Transverse colon (tissue), 4 donors: Measurements from ENCODE around the gene TENM4. TPM values are rescaled to one million over a fixed set of nuclear protein-coding genes. Genes with fewer than 3 reads are reported as not detected.

Source experiments
- DNase-seq: peaks from one replicate; pipeline ENCODE4 v3.0.0-alpha.2; 2019
- H3K27ac ChIP-seq, 4 donors: fragments of 200-600 bp; sonication (generic); 2 replicates each; pipeline ENCODE4 v1.5.1; 2016 to 2018; ENCODE audit warnings: inconsistent platforms in 4 of 4
- H3K27me3 ChIP-seq: fragments of 200-600 bp; sonication (generic); 2 replicates; pipeline ENCODE4 v1.5.1; 2017; ENCODE audit warnings: inconsistent platforms
- H3K36me3 ChIP-seq, 4 donors: fragments of 200-600 bp; sonication (generic); 2 replicates each; pipeline ENCODE4 v1.5.1; 2017 to 2019; ENCODE audit warnings: inconsistent platforms in 4 of 4
- H3K4me1 ChIP-seq, 4 donors: fragments of 200-600 bp; sonication (generic); 2 replicates each; pipeline ENCODE4 v1.5.1; 2017 to 2020; ENCODE audit warnings: inconsistent platforms in 4 of 4
- H3K4me3 ChIP-seq, 4 donors: fragments of 200-600 bp; sonication (generic); 1 replicate in 1 of 4; 2 replicates in 3 of 4; pipeline versions ENCODE4 v1.5.1 to v1.6.1; 2017 to 2019; ENCODE audit warnings: inconsistent platforms in 4 of 4
- H3K9me3 ChIP-seq, 2 donors: fragments of 200-600 bp; sonication (generic); 2 replicates each; pipeline ENCODE4 v1.5.1; 2017 to 2019; ENCODE audit warnings: inconsistent platforms in 2 of 2
- EP300 ChIP-seq: sonication (generic); formaldehyde crosslinking; IDR thresholded peaks from one replicate; pipeline ENCODE4 v1.6.1; 2017; ENCODE audit warnings: antibody characterized with exemption, low read depth
- POLR2A ChIP-seq: fragments of 450-650 bp; IDR thresholded peaks from one replicate; pipeline ENCODE4 v1.6.1; 2016; ENCODE audit warnings: antibody characterized with exemption, mild to moderate bottlenecking, moderate library complexity
- POLR2AphosphoS5 ChIP-seq, 3 donors: sonication (generic); formaldehyde crosslinking; IDR thresholded peaks; one replicate each; pipeline ENCODE4 v1.6.1; 2016; ENCODE audit warnings: antibody characterized with exemption in 3 of 3
- WGBS, 2 donors: methylation state at CpG; one replicate each; pipeline ENCODE4 v1.1.5; 2018; ENCODE audit warnings: low coverage in 1 of 2; 5-methylcytosine and 5-hydroxymethylcytosine counted together
- in situ Hi-C, 4 donors: fragments of 200-750 bp; cut with MboI; loops; one replicate each; pipeline versions ENCODE4 v1.15.0 to v1.15.1; 2017; ENCODE audit warnings: low sequenced_read_pairs in 3 of 4, low pct_ligation_motif_present in 1 of 4, low pct_unique_long_range_greater_than_20kb in 1 of 4
- intact Hi-C: fragments of 100-400 bp; cut with DNase I; formaldehyde crosslinking; loops from one replicate; pipeline ENCODE4 v1.15.1; 2023; ENCODE audit warnings: low total_unique reads
- total RNA-seq, 4 donors: library from RNA; depleted of rRNA; stranded (reverse); fragments of >200 nt; gene quantifications; one replicate each; pipeline ENCODE4 v1.1.0, GENCODE V29; 2016
- TF ChIP-seq, protein P1 (sequence below), 5 experiments: fragments of 200-600 bp in 3 of 5; fragments of 450-650 bp in 2 of 5; sonication (generic) in 3 of 5; IDR thresholded peaks; 1 replicate in 2 of 5; 2 replicates in 3 of 5; pipeline ENCODE4 v1.5.1; 2016 to 2017; ENCODE audit warnings: antibody characterized with exemption in 5 of 5, inconsistent platforms in 3 of 5, mild to moderate bottlenecking in 2 of 5, moderate library complexity in 1 of 5

TENM4 gene
- total RNA-seq, 4 donors from 2014 or later = 0.14 to 0.79 (median 0.39) TPM

GRCh38 chr11:78660471-78660870, 780.4 kb downstream of the TENM4 start:
- 84% methylated on average over 4 of the region's 4 CpGs; no CpG with 5 or more reads in 1 of the 2 donors for WGBS, 2 donors
- H3K27ac ChIP-seq = no peak overlapping the region
- TF ChIP-seq POLR2A (no peak), EP300 (no peak), POLR2AphosphoS5 (IDR thresholded peaks at IDR 0.05) (no peak)
- TF ChIP-seq, protein P1, sequence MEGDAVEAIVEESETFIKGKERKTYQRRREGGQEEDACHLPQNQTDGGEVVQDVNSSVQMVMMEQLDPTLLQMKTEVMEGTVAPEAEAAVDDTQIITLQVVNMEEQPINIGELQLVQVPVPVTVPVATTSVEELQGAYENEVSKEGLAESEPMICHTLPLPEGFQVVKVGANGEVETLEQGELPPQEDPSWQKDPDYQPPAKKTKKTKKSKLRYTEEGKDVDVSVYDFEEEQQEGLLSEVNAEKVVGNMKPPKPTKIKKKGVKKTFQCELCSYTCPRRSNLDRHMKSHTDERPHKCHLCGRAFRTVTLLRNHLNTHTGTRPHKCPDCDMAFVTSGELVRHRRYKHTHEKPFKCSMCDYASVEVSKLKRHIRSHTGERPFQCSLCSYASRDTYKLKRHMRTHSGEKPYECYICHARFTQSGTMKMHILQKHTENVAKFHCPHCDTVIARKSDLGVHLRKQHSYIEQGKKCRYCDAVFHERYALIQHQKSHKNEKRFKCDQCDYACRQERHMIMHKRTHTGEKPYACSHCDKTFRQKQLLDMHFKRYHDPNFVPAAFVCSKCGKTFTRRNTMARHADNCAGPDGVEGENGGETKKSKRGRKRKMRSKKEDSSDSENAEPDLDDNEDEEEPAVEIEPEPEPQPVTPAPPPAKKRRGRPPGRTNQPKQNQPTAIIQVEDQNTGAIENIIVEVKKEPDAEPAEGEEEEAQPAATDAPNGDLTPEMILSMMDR (IDR thresholded peaks at IDR 0.05) = no peak
- intact Hi-C loops (no loop called here), in situ Hi-C loops (loop anchor here (25.0 kb wide), 2 partner anchors 402 to 427 kb away; no protein-coding TSS in a partner anchor)
- no peak overlapping the region for H3K4me3 ChIP-seq
- DNase-seq = no peak
- no peaks in the 10 kb centered on the region for H3K27me3 ChIP-seq
- H3K4me1 ChIP-seq = no peaks in the 10 kb centered on the region
- no peaks in the 10 kb centered on the region for H3K9me3 ChIP-seq
- H3K36me3 ChIP-seq = no peaks in the 10 kb centered on the region

GRCh38 chr11:78659326-78660270, 781.2 kb downstream of the TENM4 start:
- 86 to 100% methylated on average over 2 to 11 of the region's 11 CpGs for WGBS, 2 donors
- Histone ChIP-seq H3K36me3 (no peaks in the 10 kb centered on the region), H3K4me3 (no peak overlapping the region), H3K27ac (no peak overlapping the region), H3K9me3 (no peaks in the 10 kb centered on the region), H3K27me3 (no peaks in the 10 kb centered on the region), H3K4me1 (no peaks in the 10 kb centered on the region)
- in situ Hi-C loops = loop anchor here (10.0 to 25.0 kb wide), 4 partner anchors 55 to 428 kb away; no protein-coding TSS in a partner anchor
- intact Hi-C loops = loop anchor here (10.0 kb wide), 1 partner anchor 1085 kb away; no protein-coding TSS in a partner anchor
- DNase-seq = no peak
- TF ChIP-seq POLR2AphosphoS5 (IDR thresholded peaks at IDR 0.05) = no peak
- TF ChIP-seq POLR2A = no peak
- TF ChIP-seq EP300 = no peak
- TF ChIP-seq, protein P1 (IDR thresholded peaks at IDR 0.05) = no peak

- no peaks in the 10 kb centered on the region for H3K27me3 ChIP-seq
- intact Hi-C loops = loop anchor here (10.0 kb wide), 1 partner anchor 1087 kb away; no protein-coding TSS in a partner anchor
- TF ChIP-seq EP300 (no peak), POLR2A (no peak)
- TF ChIP-seq, protein P1 (IDR thresholded peaks at IDR 0.05) = no peak
- H3K4me1 ChIP-seq = no peaks in the 10 kb centered on the region
- no peaks in the 10 kb centered on the region for H3K9me3 ChIP-seq
- in situ Hi-C loops = loop anchor here (10.0 to 25.0 kb wide), 4 partner anchors 57 to 429 kb away; no protein-coding TSS in a partner anchor
- 93 to 94% methylated on average over 7 to 31 of the region's 31 CpGs for WGBS, 2 donors
- DNase-seq = no peak
- no peaks in the 10 kb centered on the region for H3K36me3 ChIP-seq
- no peak overlapping the region for H3K27ac ChIP-seq
- no peak overlapping the region for H3K4me3 ChIP-seq
These were observed 782.6 kb downstream of the TENM4 start for GRCh38 chr11:78657968-78658839.
